HG03521 (cell line): Measurements from ENCODE around the gene PTCRA.
"Not testable (repeated sequence)": the region's sequence is repeated elsewhere in the genome, so short reads cannot be mapped to it uniquely, and the experiment has no call there.

ENCODE experiments used
- ATAC-seq: cut with Tn5 transposase; IDR thresholded peaks from one replicate; pipeline ENCODE4 v1.9.1; 2021; ENCODE audit warnings: mild to moderate bottlenecking, moderate library complexity; ENCODE audit not compliant: unreplicated experiment

The PTCRA gene

DNA sequence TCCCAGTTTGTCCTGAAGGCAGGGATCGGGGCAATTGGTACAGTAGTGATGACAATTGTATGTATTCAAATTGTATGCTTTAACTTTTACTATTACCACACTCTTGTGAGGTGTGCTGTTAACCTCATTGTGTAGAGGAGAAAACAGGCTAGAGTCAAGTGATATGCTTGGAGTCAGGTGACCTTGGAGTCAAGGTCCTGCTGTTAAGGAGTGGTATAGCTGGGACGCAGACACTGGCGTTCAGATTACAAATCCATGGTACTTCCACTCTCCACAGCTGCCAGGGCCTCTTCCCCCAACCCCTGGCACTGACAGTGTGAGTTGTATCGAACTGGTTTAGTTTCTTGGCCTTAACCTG is 23.9 kb downstream of the PTCRA start:
- ATAC-seq, result no peak

GRCh38 chr6:42940493-42941045 is 24.7 kb downstream of the PTCRA start:
- ATAC-seq, result no peak

GRCh38 chr6:42941356-42941755 is 25.5 kb downstream of the PTCRA start:
- ATAC-seq, result not testable (repeated sequence)

DNA sequence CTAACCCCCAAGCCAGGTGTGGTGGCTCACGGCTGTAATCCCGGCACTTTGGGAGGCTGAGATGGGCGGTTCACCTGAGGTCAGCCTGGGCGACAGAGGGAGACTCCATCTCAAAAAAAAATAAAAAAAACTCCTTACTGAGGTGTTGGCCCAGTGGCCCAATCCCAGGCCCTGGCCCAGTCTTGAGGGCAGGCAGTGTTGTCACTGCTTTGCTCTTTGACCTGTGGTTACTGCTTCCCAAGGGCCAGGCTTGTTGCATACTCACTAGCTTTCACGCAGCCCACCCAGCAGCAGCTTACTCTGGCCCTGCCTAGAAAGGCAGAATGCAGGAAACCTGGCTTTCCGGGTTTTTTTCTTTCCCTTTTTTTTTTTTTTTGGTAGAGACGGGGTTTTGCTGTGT is 26.6 kb downstream of the PTCRA start:
- no peak for ATAC-seq

- no peak for ATAC-seq
Observed at GRCh38 chr6:42947950-42948349, 32.1 kb downstream of the PTCRA start.

DNA sequence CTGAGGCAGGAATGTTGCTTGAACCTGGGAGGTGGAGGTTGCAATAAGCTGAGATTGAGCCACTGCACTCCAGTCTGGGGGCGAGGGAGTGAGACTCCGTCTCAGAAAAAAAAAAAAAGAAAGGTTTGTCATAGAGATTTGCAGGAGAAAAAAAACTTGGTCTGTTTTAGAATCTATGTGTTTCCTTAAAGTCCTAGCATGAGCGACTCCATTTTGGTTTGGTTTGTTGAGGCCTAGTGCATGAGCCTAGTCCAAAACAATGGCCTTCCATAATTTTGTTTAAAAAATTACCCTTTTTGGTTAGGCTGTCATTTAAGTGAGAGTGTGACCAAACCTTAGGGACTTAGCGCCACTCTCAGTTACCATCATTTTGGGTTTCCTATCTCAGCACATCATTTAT is 36.5 kb downstream of the PTCRA start:
- ATAC-seq, result no peak

DNA sequence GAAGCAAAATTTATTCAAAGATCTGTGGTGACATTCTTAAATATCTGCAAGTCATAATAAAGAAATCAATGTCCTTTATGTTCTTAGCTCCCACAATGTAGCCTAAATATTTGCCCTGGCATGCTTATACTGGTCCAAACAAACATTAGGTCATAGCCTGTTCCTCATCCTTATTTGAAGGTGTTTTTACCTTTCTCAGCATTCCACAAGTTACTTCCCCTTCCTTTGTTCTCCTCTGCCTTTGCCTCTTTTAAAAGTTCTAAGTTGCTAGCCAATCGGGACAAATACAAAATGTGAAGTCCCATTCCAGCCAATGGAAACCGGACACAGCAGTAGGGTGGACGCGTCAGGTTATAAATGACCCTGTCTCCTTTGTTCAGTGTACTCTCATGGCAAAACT is 38.6 kb downstream of the PTCRA start:
- not testable (repeated sequence) for ATAC-seq

GRCh38 chr6:42958125-42958524 is 42.3 kb downstream of the PTCRA start:
- ATAC-seq, result no peak

GRCh38 chr6:42959917-42960242 is 44.0 kb downstream of the PTCRA start:
- ATAC-seq, result no peak

DNA sequence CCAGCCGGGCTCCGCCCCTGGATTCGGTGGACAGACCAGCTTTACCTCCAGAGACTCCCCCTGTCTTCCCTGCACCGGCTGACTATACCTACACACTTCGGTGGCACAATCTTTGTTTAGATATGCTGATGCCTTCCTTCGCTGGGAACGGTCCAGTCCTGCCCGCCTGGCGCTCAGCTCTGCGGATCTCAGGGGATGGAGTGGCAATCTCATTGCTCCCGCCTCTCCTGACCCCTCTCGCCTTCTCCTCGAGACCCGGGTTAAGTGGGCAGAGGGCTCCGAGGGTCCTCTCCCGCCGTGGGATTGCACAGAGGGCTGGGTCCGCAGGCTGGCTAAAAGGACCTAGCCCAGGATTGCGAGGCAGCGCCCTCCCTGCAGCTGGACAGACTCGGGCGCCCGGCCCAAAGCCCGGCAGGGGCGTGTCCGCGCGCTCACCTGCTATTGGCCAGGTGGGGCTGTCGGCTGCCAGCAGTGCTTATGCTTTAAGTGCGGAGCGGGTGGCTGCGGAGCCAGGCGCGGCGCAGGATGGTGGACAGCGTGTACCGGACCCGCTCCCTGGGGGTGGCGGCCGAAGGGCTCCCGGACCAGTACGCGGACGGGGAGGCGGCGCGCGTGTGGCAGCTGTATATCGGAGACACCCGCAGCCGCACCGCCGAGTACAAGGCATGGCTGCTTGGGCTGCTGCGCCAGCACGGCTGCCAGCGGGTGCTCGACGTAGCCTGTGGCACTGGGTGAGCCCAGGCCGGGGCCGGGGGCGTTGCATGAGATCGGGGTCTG is 44.6 kb downstream of the PTCRA start, which contains the start of gene GNMT:
TSS of gene GNMT (plus strand) at position 512 of the 777 bp plus-strand sequence. CDS start at position 526, 14 bp downstream.
- ATAC-seq, result no peak

GRCh38 chr6:42961020-42961470 is 45.2 kb downstream of the PTCRA start:
- ATAC-seq, result no peak

- no peak for ATAC-seq
Observed at GRCh38 chr6:42962096-42962495, 46.2 kb downstream of the PTCRA start.

DNA sequence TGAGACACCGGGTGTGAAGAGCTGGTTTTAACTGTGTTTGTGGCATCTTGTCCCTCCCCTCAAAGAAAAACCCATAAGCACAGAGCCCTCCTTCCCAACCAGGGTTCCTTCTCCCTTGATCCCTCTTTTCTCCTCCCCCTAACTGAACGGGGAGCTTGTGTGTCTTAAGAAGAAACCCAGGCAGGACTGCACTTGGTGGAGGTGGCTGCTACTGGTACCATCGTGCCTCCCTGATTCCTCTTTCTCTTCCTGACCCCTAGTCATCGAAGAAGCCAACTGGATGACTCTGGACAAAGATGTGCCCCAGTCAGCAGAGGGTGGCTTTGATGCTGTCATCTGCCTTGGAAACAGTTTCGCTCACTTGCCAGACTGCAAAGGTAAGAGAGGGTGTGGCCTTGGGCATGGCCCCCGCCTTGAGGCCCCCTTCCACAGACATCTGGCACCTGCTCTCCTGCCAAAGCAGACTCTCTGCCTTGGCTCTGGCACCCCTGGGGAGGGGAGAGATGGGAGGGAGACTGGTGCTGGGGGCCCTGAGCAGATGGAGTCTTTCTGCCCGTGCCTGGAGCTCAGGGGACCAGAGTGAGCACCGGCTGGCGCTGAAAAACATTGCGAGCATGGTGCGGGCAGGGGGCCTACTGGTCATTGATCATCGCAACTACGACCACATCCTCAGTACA is 46.8 kb downstream of the PTCRA start:
- no peak for ATAC-seq

GRCh38 chr6:42963179-42963854 is 47.5 kb downstream of the PTCRA start:
- ATAC-seq, result no peak

- no peak for ATAC-seq
Observed at GRCh38 chr6:42963855-42964605, 48.2 kb downstream of the PTCRA start.

GRCh38 chr6:42966571-42966970 is 50.7 kb downstream of the PTCRA start:
- ATAC-seq, result no peak

DNA sequence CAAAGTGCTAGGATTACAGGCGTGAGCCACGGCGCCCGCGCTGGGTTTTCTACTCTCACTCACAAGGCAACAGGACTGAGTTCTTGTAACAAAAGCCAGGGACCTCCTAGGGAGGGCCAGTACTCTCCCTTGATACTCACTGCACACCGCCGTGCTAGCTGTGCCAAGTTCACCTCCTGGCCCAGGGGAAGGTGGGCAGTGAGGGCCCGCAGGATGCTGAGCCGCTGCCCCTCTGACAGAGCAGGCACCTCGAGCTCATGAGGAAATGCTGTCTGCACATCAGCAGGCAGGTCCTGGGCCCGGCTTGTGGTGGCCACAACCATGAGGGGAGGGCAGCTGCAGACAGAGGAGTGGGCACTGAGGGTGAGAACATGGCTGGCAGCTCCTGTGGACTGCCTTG is 51.4 kb downstream of the PTCRA start:
- ATAC-seq, result no peak

- ATAC-seq, result no peak
Observed at GRCh38 chr6:42968126-42968701, 52.4 kb downstream of the PTCRA start.

- no peak for ATAC-seq
Observed at GRCh38 chr6:42968783-42969182, 52.9 kb downstream of the PTCRA start.

DNA sequence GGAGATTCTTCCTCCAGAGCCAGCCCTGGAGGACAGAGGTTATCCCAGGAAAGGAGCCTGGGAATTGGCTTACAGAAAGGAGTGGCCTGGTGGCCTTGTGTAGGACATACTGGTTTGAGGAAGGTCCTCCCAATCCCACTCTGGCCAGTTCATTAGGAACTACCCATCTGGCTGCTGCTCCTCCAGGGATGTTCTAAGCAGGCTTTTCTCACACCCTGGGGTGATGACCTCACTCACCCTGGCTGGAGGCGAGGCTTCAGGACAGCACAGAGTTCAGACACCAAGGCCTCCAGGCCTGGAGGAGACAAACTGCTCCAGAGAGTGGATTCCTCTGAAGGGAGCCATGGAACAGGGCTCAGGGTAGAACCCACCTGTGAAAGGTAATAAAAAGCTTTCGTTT is 53.6 kb downstream of the PTCRA start:
- ATAC-seq, result no peak

DNA sequence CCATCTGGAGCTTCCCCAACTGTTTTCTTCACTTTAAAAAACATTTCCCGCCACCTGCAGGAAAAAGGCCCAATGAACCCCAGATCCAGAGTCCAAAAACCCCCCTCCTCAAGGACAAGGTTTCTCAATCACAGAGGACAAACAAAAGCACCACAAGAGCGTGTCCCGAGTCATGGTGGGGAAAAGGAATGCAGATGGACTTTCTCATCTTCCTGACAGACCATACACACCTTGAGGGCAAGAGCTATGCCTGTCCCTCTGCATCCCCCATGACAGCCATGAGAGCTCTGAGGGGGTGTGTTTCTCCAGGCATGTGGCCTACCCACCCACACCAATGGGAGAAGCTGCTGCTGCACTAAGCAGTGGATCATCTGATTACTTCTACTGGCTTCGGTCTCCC is 54.1 kb downstream of the PTCRA start:
- no peak for ATAC-seq
